MM.1S (cell line): ENCODE data around the gene PLEKHM1.

Experiments
- EZH2 ChIP-seq: fragments of 300-600 bp; sonication (generic); optimal IDR thresholded peaks from 2 replicates; pipeline ENCODE3; 2017; ENCODE audit warnings: low read depth, mild to moderate bottlenecking, antibody characterized with exemption, low read length, mixed read lengths
- EZH2phosphoT487 ChIP-seq: fragments of 300-600 bp; sonication (generic); IDR thresholded peaks from 2 replicates; pipeline ENCODE4 v1.6.1; 2018; ENCODE audit warnings: antibody characterized with exemption, low read length
- TF ChIP-seq, protein P1 (sequence below): fragments of 300-600 bp; sonication (generic); IDR thresholded peaks from 2 replicates; pipeline ENCODE4 v1.5.1; 2016; ENCODE audit warnings: antibody characterized with exemption, low read length, mixed read lengths

- TF ChIP-seq, protein P1, sequence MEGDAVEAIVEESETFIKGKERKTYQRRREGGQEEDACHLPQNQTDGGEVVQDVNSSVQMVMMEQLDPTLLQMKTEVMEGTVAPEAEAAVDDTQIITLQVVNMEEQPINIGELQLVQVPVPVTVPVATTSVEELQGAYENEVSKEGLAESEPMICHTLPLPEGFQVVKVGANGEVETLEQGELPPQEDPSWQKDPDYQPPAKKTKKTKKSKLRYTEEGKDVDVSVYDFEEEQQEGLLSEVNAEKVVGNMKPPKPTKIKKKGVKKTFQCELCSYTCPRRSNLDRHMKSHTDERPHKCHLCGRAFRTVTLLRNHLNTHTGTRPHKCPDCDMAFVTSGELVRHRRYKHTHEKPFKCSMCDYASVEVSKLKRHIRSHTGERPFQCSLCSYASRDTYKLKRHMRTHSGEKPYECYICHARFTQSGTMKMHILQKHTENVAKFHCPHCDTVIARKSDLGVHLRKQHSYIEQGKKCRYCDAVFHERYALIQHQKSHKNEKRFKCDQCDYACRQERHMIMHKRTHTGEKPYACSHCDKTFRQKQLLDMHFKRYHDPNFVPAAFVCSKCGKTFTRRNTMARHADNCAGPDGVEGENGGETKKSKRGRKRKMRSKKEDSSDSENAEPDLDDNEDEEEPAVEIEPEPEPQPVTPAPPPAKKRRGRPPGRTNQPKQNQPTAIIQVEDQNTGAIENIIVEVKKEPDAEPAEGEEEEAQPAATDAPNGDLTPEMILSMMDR, result no peak
- TF ChIP-seq EZH2, result no peak
- no peak for TF ChIP-seq EZH2phosphoT487
These were observed 99.2 kb downstream of the PLEKHM1 start for GRCh38 chr17:45391291-45391690.
